Gastroesophageal sphincter (tissue), 4 donors: Measurements from ENCODE around the gene ZSCAN23. TPM values are rescaled to one million over a fixed set of nuclear protein-coding genes. Genes with fewer than 3 reads are reported as not detected.

ENCODE experiments used
- ATAC-seq: fragments of 150-250 bp; one replicate; pipeline ENCODE4 v1.9.1; 2016; ENCODE audit warnings: mild to moderate bottlenecking, moderate library complexity
- H3K27ac ChIP-seq, 4 donors: fragments of 200-600 bp; sonication (generic) in 3 of 4; 1 replicate in 3 of 4; 2 replicates in 1 of 4; pipeline ENCODE4 v1.5.1; 2016 to 2019
- H3K27me3 ChIP-seq: fragments of 200-600 bp; sonication (generic); one replicate; pipeline ENCODE4 v1.5.1; 2019
- H3K36me3 ChIP-seq, 2 donors: fragments of 200-600 bp; sonication (generic); one replicate each; pipeline ENCODE4 v1.5.1; 2019; ENCODE audit warnings: control low read depth in 1 of 2
- H3K4me1 ChIP-seq, 3 donors: fragments of 200-600 bp; sonication (generic); 1 replicate in 2 of 3; 2 replicates in 1 of 3; pipeline ENCODE4 v1.5.1; 2016 to 2019; ENCODE audit warnings: control low read depth in 2 of 3
- H3K4me3 ChIP-seq, 2 donors: fragments of 200-600 bp; sonication (generic); one replicate each; pipeline ENCODE4 v1.5.1; 2019; ENCODE audit warnings: mild to moderate bottlenecking in 1 of 2, moderate library complexity in 1 of 2
- H3K9me3 ChIP-seq, 3 donors: fragments of 200-600 bp; sonication (generic); one replicate each; pipeline ENCODE4 v1.5.1; 2017 to 2019; ENCODE audit warnings: control low read depth in 2 of 3
- CTCF ChIP-seq, 4 experiments: fragments of 200-600 bp in 2 of 4; fragments of 450-650 bp in 2 of 4; sonication (generic) in 1 of 4; IDR thresholded peaks; one replicate each; pipeline ENCODE4 v1.5.1; 2017 to 2019; ENCODE audit warnings: antibody characterized with exemption in 4 of 4, mild to moderate bottlenecking in 2 of 4, moderate library complexity in 2 of 4
- EP300 ChIP-seq: sonication (generic); formaldehyde crosslinking; IDR thresholded peaks from one replicate; pipeline ENCODE4 v1.6.1; 2017; ENCODE audit warnings: antibody characterized with exemption, mild to moderate bottlenecking
- POLR2A ChIP-seq, 2 donors: fragments of 450-650 bp; IDR thresholded peaks; one replicate each; pipeline ENCODE4 v1.6.1; 2017; ENCODE audit warnings: antibody characterized with exemption in 2 of 2, mild to moderate bottlenecking in 2 of 2, moderate library complexity in 1 of 2
- POLR2AphosphoS5 ChIP-seq: sonication (generic); formaldehyde crosslinking; IDR thresholded peaks from one replicate; pipeline ENCODE4 v1.6.1; 2017; ENCODE audit warnings: antibody characterized with exemption
- WGBS, 2 donors: methylation state at CpG; one replicate each; pipeline ENCODE4 v1.1.5; 2018; ENCODE audit warnings: low coverage in 1 of 2; 5-methylcytosine and 5-hydroxymethylcytosine counted together
- small RNA-seq, 4 donors: library from RNA; depleted of rRNA; stranded (forward); fragments of <200 nt; gene quantifications; one replicate each; pipeline ENCODE3, GENCODE V24; 2016
- total RNA-seq, 4 donors: library from RNA; depleted of rRNA; stranded (reverse); fragments of >200 nt; gene quantifications; one replicate each; pipeline ENCODE4 v1.1.0, GENCODE V29; 2016

ZSCAN23 gene
- total RNA-seq, 4 donors from 2014 or later = 2.6 to 8.1 (median 2.8) TPM

DNA sequence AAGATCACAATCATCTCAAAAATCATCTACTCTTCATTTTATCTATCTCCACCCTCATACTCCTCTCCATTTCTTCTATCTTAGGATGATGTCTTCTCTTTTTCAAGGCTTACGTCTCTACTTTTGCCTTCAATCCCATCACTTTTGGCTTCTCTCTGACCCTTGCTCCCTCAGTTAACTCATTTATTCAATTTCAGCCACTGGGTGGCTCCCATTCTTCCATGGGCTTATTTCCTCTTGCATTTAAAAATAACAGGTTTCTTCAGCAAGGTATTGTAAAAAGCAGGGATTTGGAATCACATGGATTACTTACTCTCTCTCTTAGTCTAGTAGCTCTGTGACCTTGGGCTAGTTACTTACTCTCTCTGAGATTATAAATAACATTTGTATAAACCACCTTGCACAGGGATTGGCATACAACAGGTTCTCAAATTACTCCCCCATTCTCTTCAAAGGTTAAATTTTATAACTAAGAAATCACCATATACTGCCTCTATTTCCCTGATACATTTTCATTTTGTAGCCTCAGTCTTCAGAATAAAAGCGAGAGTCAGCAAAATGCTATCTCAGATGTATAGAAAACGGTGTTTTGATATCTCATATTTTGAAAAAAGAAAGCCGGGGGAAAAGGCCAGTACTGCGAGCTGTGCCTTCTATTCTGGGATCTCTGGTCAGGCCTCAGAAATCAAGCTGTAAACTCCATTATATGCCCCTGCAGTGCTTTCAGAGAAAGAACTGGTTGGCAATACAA is 49.2 kb downstream of the ZSCAN23 start:
- Histone ChIP-seq H3K27ac (no peak overlapping the region), H3K36me3 (peaks cover 0 to 70% of the 10 kb centered on the region in 2 donors), H3K27me3 (no peaks in the 10 kb centered on the region), H3K4me3 (no peak overlapping the region), H3K9me3 (no peaks in the 10 kb centered on the region), H3K4me1 (peaks cover 0 to 49% (median 10%) of the 10 kb centered on the region in 3 donors)
- WGBS, 2 donors = 53 to 80% methylated on average over 4 to 5 of the region's 5 CpGs
- TF ChIP-seq EP300 (no peak), POLR2AphosphoS5 (no peak), CTCF (IDR thresholded peaks at IDR 0.05) (no peak), POLR2A (IDR thresholded peaks at IDR 0.05) (no peak)
- ATAC-seq = no peak

GRCh38 chr6:28390688-28391087 is 52.6 kb downstream of the ZSCAN23 start:
- TF ChIP-seq POLR2AphosphoS5 (no peak), EP300 (no peak), POLR2A (IDR thresholded peaks at IDR 0.05) (no peak), CTCF (IDR thresholded peaks at IDR 0.05) (no peak)
- no peak overlapping the region for H3K27ac ChIP-seq
- peaks cover 0 to 15% (median 0%) of the 10 kb centered on the region in 3 donors for H3K4me1 ChIP-seq
- H3K36me3 ChIP-seq = peaks cover 0 to 80% of the 10 kb centered on the region in 2 donors
- no peaks in the 10 kb centered on the region for H3K9me3 ChIP-seq
- no peak overlapping the region for H3K4me3 ChIP-seq
- no peak for ATAC-seq
- no peaks in the 10 kb centered on the region for H3K27me3 ChIP-seq
- WGBS, 2 donors = 92 to 93% methylated on average over 2 to 8 of the region's 8 CpGs

GRCh38 chr6:28384143-28384533 is 59.2 kb downstream of the ZSCAN23 start:
- 59 to 94% methylated on average over 2 of the region's 2 CpGs for WGBS, 2 donors
- H3K27ac ChIP-seq = peak overlapping the region in 3 of 4 donors; percentile 84 to 90 (median 87)
- no peaks in the 10 kb centered on the region for H3K9me3 ChIP-seq
- no peak for ATAC-seq
- H3K4me3 ChIP-seq = no peak overlapping the region
- H3K36me3 ChIP-seq = peaks cover 3 to 52% of the 10 kb centered on the region in 2 donors
- TF ChIP-seq CTCF (IDR thresholded peaks at IDR 0.05) = no peak
- TF ChIP-seq POLR2A (IDR thresholded peaks at IDR 0.05) = no peak
- TF ChIP-seq EP300 = no peak
- no peak for TF ChIP-seq POLR2AphosphoS5
- peaks cover 0 to 40% (median 4%) of the 10 kb centered on the region in 3 donors for H3K4me1 ChIP-seq
- H3K27me3 ChIP-seq = no peaks in the 10 kb centered on the region

DNA sequence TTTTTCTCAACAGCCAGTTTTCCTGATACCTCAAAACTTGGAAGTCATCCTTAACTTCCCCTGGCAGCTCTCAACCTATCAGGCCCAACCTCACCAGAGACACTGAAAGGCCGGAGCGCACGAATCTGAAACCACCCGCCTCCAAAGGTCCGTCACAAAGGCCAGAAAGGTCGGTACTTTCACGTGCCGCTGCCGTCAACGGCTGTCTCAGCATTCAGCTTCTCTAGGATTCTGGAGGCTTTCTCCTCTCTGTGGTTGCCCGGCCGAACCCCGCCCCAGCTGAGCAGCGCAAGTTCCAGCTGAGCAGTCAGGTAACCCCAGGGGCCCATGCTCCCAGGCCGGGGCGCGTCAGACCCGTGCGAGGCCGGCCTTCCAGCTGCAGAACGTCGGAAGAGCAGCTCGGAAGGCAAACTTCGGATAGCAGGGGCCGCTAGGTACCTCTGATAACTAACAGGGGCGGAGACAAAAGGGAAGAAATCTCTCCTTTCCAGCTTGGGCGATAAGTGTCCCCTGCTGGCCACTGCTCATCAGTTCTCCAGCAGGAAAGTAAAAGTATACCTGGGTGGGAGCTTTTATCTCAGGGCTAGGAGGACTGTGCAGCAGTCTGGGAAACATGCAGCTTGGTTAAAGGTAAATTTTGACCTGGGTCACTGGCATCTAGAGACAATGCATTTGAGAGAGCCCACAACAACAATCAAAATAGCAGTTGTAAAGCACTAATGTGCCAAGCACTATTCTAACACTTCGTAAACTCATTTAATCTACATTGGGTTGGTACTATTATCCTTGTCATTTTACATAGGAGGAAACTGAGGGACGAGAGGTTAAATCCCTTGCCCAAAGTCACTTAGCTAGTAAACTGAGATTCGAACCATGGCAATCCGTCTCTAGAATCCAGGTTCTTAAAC is 59.8 kb downstream of the ZSCAN23 start:
- WGBS, 2 donors = 19 to 81% methylated on average over 4 to 24 of the region's 31 CpGs
- Histone ChIP-seq H3K36me3 (peaks cover 3 to 51% of the 10 kb centered on the region in 2 donors), H3K9me3 (no peaks in the 10 kb centered on the region), H3K27ac (peak overlapping the region; percentile 55 to 90 (median 86)), H3K4me3 (peak overlapping the region; percentile 49 to 56), H3K27me3 (no peaks in the 10 kb centered on the region), H3K4me1 (peaks cover 0 to 40% (median 4%) of the 10 kb centered on the region in 3 donors)
- peak; percentile 19 to 59 (median 55) for TF ChIP-seq CTCF (IDR thresholded peaks at IDR 0.05)
- peak in 1 of 2 donors; percentile 14 for TF ChIP-seq POLR2A (IDR thresholded peaks at IDR 0.05)
- no peak for TF ChIP-seq EP300
- peak; percentile 67 for TF ChIP-seq POLR2AphosphoS5
- ATAC-seq = peak; percentile 98

Small RNAs within 50 kb of the gene (small RNA-seq; reads per million reads assigned to genes)
- gene RNU2-45P = 0 reads per million in 4 donors

Other genes starting within 250 kb of the ZSCAN23 start
- 10 to 100 TPM; 11.4 to 17.1 (median 12.9) TPM for gene ZSCAN9, start 218.2 kb downstream of the ZSCAN23 start, total RNA-seq
- 1 to 10 TPM; 3.2 to 6.4 (median 5.0) TPM for gene ZKSCAN4, start 191.2 kb downstream of the ZSCAN23 start, total RNA-seq
- 1 to 10 TPM; 3.1 to 6.6 (median 4.4) TPM for gene NKAPL, start 184.2 kb downstream of the ZSCAN23 start, total RNA-seq
- gene ZSCAN26, start 176.3 kb downstream of the ZSCAN23 start, total RNA-seq = 10 to 100 TPM; 17.9 to 27.1 (median 24.5) TPM
- gene PGBD1, start 161.9 kb downstream of the ZSCAN23 start, total RNA-seq = 1 to 10 TPM; 6.5 to 7.7 (median 7.2) TPM
- 10 to 100 TPM; 14.9 to 32.0 (median 24.8) TPM for gene ZSCAN31, start 107.3 kb downstream of the ZSCAN23 start, total RNA-seq
- gene ZKSCAN3, start 93.5 kb downstream of the ZSCAN23 start, total RNA-seq = 1 to 10 TPM; 4.4 to 9.8 (median 6.9) TPM
- gene ZSCAN12, start 43.7 kb downstream of the ZSCAN23 start, total RNA-seq = 1 to 10 TPM; 5.6 to 8.6 (median 6.0) TPM
- not detected for gene GPX6, start 72.3 kb upstream of the ZSCAN23 start, total RNA-seq
- gene GPX5, start 82.4 kb upstream of the ZSCAN23 start, total RNA-seq = not detected